GM12892 (cell line): Measurements from ENCODE around the gene YJEFN3.
A peak's percentile ranks its signal among the peaks of the same experiment; 100 is the strongest.

Source experiments
- DNase-seq: peaks from one replicate; pipeline ENCODE4 v3.0.0; 2011; ENCODE audit not compliant: insufficient read length
- FAIRE-seq: peaks from 2 replicates; lab custom pipeline; 2011; peaks lifted over from hg19 to GRCh38; lab: Jason Lieb, UNC
- POLR2A ChIP-seq: IDR thresholded peaks from 2 replicates; pipeline ENCODE4 v1.6.1; 2011; ENCODE audit warnings: low read depth, low read length, control low read depth
- POLR2AphosphoS5 ChIP-seq: IDR thresholded peaks from 2 replicates; pipeline ENCODE4 v1.6.1; 2011; ENCODE audit warnings: low read depth, low read length, control low read depth
- TAF1 ChIP-seq: IDR thresholded peaks from 2 replicates; pipeline ENCODE4 v1.6.1; 2011; ENCODE audit warnings: low read depth, mild to moderate bottlenecking, control low read depth, low read length, borderline replicate concordance

Gene YJEFN3

DNA sequence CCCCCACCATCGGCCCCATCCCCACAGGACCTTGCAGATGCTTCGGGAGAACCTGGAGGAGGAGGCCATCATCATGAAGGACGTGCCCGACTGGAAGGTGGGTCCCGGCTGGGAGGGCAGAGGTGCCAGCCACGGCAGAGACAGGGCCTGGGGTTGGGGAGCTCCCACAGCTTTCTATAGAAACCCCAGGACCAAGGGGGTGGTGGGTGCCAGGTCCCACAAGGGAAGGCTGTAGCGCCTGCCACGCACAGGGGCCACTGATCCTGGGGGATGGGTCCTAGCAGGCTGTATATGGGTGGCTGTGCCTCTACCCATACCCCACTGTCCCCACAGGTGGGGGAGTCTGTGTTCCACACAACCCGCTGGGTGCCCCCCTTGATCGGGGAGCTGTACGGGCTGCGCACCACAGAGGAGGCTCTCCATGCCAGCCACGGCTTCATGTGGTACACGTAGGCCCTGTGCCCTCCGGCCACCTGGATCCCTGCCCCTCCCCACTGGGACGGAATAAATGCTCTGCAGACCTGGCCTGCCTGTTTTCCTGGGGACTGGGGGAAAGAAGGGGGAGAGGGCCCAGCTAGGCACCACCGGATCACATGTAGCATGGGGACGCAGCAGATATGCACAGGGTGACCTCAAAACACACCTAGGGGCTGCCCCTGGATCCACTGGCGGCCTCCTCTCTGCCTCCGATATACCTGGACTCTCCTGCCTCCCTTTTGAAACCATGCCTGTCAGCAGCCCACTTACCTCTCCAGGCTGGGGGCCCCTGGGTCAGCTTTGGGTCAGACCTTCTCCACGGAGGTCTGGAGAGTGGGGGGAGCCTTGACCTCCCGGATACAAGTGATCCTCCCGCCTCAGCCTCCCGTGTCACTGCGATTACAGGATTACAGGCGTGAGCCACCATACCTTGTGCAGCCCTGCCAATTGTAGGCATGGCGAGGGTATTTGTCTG lies 761 bp upstream of the YJEFN3 start:
- FAIRE-seq (no peak), DNase-seq (no peak)
- no peak for TF ChIP-seq TAF1
- no peak for TF ChIP-seq POLR2AphosphoS5
- TF ChIP-seq POLR2A, result no peak

DNA sequence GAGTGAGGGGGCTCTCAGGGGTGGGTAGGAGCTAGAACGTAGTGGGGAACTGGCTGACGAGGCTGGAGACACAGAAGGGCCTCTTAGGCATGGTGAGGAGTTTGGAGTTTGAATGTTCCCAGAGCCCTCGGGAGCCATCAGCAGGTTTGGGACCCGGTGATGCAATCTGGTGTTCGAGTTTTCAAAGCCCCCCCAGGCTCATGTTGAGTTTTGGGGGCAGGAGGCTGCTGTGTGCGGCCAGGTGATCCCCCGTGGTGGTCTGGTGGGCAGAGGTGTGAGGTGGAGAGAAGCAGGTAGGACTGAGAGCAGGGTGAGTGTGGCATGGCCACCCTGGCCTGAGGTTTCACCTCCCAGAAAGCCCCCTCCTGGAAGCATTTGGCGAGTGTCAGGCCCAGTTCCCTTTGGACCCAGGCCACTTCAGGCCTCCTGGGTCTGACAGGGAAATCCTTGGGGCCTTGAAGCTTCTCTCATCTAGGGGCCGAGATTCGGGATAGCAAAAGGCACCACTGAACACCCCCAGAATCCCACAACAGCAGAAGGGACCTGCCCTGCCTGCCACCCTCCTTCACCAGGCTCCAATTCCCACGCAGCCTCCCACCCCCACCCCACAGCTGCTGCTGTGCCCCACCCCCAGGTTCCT lies 1.2 kb downstream of the YJEFN3 start:
- FAIRE-seq, result no peak
- no peak for DNase-seq
- TF ChIP-seq TAF1, result no peak
- TF ChIP-seq POLR2A, result peak; percentile 33; the same call in 1 of the 2 replicates

DNA sequence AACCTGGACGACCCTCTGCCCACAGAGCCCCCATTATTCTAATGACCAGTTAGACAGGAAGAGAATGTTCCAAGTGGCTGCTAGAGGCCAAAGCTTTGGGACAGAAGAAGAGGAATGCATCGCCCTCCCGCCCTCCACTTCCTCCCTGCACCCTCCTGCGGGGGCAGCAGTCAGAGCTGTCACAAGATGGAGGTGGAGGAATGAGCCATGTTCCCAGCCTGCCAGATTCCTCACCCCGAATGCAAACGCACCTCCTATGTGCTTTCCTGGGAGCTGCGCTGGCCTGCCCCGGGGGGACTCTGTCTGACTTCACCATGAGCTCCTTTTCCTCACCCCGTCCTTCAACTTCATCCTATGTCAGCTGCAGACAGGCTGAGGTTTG lies 1.7 kb downstream of the YJEFN3 start:
- FAIRE-seq (no peak), DNase-seq (no peak)
- TF ChIP-seq POLR2AphosphoS5, result no peak
- no peak for TF ChIP-seq TAF1

DNA sequence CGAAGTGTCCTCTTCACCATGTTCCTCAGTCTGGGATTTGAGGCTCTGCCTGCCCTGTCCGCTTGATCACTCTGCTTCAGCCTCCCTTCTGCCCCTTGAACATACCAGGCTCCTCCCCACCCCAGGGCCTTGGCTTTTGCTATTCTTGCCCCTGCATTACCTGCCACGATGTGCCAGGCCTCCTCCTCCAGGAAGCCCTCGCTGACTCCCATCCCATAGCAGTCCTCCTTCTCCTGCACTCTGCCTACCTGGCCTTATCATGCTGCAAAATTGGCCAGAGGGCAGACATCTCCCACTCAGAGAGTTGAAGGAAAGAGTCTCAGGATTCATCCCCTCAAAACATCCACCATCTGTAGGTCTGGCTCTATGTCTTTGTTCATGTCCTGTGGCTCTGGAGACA lies 2.2 kb downstream of the YJEFN3 start:
- DNase-seq (no peak), FAIRE-seq (no peak)
- TF ChIP-seq POLR2AphosphoS5 (no peak), TAF1 (no peak), POLR2A (peak; percentile 18; the same call in 1 of the 2 replicates)

DNA sequence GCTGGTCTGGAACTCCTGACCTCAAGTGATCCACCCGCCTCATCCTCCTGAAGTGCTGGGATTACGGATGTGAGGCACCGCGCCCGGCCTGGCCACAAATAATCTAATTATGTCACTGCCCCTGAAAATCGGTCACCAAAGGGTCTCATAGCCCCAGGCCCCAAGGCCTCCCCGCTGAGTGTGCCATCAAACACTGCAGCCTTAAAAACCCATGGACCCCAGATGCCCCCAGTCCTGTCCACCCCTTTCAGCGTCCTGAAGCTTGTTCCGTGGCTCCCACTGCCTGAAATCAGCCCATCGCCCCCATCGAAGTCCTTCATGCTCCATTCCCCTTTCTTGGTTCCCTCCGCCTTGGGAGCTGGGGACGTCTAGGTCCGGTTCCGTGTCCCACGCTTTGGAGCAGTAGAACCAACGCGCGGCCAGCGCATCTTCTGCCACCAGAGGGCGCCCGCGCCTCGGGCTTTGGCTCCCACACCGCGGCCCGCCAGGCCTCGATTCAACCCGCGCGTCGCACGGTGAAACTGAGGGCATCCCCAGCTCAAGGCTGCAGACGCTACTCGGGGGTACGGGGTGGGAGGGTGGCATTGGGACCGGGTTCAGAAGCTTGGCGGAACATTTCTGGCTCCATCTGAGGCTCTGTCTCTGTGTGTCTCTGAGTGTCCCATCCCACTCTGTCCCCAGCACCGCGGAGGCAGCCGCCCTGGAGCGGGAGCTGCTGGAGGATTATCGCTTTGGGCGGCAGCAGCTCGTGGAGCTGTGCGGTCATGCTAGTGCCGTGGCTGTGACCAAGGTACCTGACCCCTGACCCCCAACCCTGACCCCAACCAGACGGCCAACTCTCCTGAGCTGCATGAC lies 3.5 kb downstream of the YJEFN3 start:
- TF ChIP-seq TAF1 (no peak), POLR2AphosphoS5 (no peak), POLR2A (no peak)
- peak; percentile 89 for DNase-seq
- peak; percentile 88 for FAIRE-seq

DNA sequence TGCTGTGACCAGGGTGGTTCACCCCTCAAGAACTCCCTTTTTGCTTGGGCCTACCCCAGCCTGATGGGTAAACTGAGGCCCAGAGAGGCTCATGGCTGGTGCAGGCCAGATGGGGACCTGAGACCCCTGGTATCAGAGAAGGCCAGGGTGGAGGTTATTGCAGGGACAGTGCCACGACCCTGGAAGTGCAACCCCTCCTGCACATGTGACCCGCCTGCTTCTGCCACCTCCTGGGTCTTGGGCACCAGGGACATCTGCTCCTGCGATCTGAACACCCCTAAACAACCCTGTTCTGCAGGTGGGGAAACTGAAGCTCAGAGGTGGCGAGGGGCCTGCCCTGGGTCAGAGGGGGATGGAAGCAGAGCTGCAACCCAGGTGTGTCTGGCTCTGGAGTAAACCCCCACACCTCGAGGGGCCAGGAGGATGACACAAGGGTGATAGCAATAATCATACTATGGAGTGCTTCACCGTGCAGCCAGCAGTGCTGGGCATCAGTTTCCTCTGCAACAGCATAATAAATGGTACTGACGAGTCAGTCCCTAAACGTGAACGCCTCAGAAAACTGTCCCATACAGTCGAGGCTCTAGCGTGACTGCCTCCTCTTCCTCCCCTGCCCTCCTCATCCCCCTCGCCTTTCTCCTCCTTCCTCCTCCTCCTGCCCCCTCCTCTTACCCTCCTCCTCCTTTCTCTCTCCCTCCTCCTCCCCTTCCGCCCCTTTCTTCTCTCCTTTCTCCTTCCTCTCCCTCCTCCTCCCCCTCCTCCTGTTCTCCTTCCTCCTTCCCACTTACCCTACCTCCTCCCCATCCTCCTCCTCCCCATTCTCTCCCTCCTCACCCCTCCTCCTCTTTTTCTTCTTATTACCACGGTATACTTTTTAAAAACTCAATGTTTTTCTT lies 4.3 kb downstream of the YJEFN3 start:
- DNase-seq (no peak), FAIRE-seq (no peak)
- no peak for TF ChIP-seq POLR2AphosphoS5
- TF ChIP-seq TAF1, result no peak
- no peak for TF ChIP-seq POLR2A

DNA sequence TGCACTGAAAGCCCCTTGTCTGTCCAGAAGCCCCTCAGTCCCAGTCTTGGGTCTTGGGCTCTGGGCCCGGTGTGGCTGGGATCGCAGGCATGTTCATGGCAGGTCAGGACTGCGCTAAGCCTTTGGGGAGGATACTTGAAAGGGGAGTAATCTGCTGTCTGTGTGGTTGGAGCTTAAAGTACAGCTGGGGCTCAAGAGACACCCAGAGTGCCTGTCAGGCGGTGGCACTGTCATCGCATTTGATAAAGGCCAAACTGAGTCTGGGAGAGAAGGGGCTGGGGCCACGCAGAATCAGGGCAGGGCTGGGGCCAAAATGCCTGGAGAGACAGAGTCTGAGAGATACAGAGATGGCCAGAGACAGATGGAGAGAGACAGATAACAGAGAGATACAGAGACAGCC lies 5.1 kb downstream of the YJEFN3 start:
- DNase-seq, result no peak
- no peak for FAIRE-seq
- no peak for TF ChIP-seq POLR2AphosphoS5

DNA sequence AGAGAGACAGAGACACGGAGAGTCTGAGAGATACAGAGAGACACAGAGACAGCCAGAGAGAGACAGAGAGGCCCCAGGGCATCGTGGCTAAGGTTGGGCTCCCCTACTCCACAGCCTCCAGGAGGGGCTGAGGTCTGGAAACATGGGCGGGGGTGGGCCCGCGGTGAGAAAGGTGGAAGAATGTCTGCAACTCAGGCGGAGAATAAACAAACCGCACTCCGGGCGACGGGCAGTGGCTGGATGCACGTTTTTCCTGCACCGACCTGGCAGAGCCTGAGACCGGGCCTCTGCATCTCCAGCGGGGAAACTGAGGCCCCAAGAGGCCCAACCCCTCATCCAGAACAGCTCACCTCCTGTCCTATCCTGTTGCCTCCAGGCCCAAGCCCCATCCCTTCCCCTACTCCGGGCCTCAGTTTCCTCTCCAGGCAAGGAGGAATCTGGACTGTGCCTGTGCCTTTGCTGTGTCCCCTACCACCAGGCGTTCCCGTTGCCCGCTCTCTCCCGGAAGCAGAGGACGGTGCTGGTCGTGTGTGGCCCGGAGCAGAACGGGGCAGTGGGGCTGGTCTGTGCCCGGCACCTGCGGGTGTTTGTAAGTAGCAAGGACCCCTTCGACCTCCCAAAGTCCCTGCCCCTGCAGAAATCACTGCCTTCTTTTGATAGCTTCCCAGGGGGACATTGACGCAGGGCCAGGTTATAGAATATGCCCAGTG lies 6.0 kb downstream of the YJEFN3 start:
- TF ChIP-seq TAF1 (no peak), POLR2A (no peak), POLR2AphosphoS5 (no peak)
- DNase-seq (no peak), FAIRE-seq (no peak)

DNA sequence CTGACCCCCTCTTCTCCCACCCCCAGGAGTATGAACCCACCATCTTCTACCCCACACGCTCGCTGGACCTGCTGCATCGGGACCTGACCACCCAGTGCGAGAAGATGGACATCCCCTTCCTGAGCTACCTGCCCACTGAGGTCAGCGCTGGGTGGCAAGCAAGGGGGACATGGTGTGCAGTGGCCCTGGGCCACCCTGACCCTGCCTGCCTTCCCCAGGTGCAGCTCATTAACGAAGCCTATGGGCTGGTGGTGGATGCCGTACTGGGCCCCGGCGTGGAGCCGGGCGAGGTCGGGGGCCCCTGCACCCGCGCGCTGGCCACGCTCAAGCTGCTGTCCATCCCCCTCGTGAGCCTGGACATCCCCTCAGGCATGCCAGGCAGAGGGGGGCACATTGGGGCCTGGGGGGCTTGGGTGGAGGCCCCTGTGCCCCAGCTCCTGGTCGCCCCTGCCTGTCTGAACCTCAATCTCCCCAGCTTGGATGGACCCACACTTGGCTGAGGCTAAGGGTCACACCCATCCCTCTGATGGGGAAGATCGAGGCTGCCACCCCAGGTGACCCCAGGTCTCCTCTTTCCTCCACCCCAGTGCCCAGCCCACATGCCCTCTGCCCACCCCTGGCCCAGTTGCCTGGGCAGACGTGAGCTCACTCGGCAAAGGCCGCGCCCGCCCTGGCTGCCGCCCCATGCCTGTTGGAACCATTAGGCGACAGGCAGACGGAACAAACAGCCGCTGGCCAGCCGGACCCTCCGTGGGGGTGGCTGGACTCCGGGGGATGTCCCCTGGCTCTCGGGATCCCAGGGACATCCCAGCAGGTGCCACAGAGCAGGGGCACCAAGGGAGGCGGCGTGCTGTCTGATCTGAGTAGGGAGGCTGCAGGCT lies 6.8 kb downstream of the YJEFN3 start:
- FAIRE-seq (no peak), DNase-seq (no peak)
- TF ChIP-seq TAF1 (no peak), POLR2AphosphoS5 (no peak), POLR2A (no peak)
